Tibial nerve (tissue), 4 donors: ENCODE data around the gene PRR11.

Experiments used
- EP300 ChIP-seq, 2 donors: sonication (generic); formaldehyde crosslinking; IDR thresholded peaks; one replicate each; pipeline ENCODE4 v1.6.1; 2017; ENCODE audit warnings: antibody characterized with exemption in 2 of 2, mild to moderate bottlenecking in 1 of 2
- POLR2A ChIP-seq, 2 donors: fragments of 450-650 bp; IDR thresholded peaks; one replicate each; pipeline ENCODE4 v1.6.1; 2017; ENCODE audit warnings: antibody characterized with exemption in 2 of 2, mild to moderate bottlenecking in 2 of 2, moderate library complexity in 2 of 2
- TF ChIP-seq, protein P1 (sequence below), 5 experiments: fragments of 200-600 bp in 3 of 5; fragments of 450-650 bp in 2 of 5; sonication (generic) in 3 of 5; IDR thresholded peaks; one replicate each; pipeline ENCODE4 v1.5.1; 2016 to 2019; ENCODE audit warnings: antibody characterized with exemption in 5 of 5, mild to moderate bottlenecking in 3 of 5, moderate library complexity in 2 of 5

DNA sequence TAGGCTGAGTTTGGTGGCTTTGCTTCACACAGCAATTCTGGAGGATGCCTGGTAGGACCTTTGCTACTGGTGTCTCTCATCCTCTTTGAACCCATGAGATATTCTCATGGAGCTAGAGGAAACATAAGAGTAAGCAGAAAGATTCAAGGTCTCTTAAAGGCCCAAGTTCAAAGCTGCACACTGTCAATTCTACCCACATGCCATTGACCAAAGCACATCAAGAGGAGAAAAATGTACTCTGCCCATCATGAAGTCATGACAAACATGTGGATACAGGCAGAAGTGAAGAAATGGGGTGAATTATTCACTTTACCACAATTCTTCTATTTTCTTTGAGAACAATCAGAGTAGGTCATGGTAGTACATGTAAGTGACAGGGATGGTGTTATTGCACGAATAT, 13.7 kb upstream of the PRR11 start:
- TF ChIP-seq, protein P1, sequence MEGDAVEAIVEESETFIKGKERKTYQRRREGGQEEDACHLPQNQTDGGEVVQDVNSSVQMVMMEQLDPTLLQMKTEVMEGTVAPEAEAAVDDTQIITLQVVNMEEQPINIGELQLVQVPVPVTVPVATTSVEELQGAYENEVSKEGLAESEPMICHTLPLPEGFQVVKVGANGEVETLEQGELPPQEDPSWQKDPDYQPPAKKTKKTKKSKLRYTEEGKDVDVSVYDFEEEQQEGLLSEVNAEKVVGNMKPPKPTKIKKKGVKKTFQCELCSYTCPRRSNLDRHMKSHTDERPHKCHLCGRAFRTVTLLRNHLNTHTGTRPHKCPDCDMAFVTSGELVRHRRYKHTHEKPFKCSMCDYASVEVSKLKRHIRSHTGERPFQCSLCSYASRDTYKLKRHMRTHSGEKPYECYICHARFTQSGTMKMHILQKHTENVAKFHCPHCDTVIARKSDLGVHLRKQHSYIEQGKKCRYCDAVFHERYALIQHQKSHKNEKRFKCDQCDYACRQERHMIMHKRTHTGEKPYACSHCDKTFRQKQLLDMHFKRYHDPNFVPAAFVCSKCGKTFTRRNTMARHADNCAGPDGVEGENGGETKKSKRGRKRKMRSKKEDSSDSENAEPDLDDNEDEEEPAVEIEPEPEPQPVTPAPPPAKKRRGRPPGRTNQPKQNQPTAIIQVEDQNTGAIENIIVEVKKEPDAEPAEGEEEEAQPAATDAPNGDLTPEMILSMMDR (IDR thresholded peaks at IDR 0.05), result no peak
- no peak for TF ChIP-seq POLR2A (IDR thresholded peaks at IDR 0.05)
- TF ChIP-seq EP300 (IDR thresholded peaks at IDR 0.05), result no peak
